Right ventricle myocardium inferior (tissue), 1 donor: ENCODE results near the gene SLAMF7. TPM values are rescaled to one million over a fixed set of nuclear protein-coding genes. Genes with fewer than 3 reads are reported as not detected.
"Not testable (repeated sequence)": the region's sequence is repeated elsewhere in the genome, so short reads cannot be mapped to it uniquely, and the experiment has no call there.

Source experiments
- ATAC-seq: fragments of 200-7000 bp; cut with Tn5 transposase; one replicate; pipeline ENCODE4 v1.9.1; 2020; ENCODE audit warnings: mild to moderate bottlenecking, moderate library complexity
- DNase-seq: peaks from one replicate; pipeline ENCODE4 v3.0.0; 2021; ENCODE audit errors: missing footprints
- intact Hi-C: fragments of 100-400 bp; cut with DNase I; formaldehyde crosslinking; loops from one replicate; pipeline ENCODE4 v1.11.0; 2022
- total RNA-seq: library from RNA; stranded (reverse); fragmentation: NEBNext Ultra II Directional; extraction: Animal tissue kit (Norgen Biotek cat#: 25700); gene quantifications from one replicate; pipeline ENCODE4 v1.2.1, GENCODE V29; 2021
- donor health status: DM: no; HTN: yes; CAD: no; lungs with severe emphysema.

The SLAMF7 gene
- total RNA-seq, 1 donor from 2014 or later, result 0.46 TPM

DNA sequence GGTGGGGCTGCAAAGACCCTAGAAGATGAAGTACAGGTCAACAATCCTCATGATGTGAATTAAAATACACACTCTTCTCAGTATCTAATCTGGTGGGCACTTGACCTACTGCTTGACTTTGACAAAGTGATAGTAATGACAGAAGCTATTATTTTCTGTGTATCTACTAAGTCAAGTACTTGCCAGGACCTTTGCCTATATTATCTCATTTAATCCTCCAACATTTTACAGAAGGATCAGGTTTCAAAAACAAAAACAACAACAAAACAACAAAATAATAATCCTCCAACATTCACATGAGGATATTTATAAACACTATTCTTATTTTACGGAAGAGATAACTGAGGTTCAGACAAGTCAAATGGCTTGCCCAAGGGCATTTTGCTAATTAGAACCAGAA lies 23.0 kb upstream of the SLAMF7 start:
- intact Hi-C loops, result no loop called here
- no peak for DNase-seq
- no peak for ATAC-seq

DNA sequence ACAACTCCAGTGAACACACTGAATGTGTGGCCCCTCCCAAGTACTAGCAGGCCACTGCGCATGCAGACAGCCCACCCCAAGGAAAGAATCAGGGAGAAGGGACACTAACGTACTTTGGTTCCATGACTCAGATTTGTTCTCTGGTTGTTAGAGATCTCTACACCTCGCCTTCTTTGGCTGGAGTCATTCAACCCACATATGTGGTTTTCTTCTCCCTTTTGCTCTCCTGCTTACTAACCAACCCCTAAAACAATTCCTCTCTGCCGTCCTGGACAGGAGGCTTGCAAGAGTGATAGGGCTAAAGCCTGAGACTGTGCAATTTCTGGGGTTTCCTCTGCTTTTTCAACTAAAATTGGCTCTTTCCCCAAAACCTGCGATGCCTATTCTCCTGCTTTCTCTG lies 21.7 kb upstream of the SLAMF7 start:
- ATAC-seq, result no peak

DNA sequence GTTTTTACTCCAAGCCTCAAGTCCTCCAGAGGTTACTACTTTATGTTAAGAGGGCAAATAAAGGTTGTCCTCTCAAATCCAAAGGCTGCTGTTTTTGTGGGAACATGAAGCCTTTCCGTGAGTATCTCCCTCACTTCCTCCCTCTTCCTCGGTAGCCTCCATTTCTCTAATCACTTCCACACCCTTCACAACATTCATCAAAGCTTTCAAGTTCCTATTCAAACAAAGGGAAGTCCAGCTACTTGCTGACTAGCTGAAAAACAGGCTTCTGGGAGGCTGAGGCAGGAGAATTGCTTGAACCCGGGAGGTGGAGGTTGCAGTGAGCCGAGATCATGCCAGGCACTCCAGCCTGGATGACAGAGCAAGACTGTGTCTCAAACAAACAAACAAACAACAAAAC lies 20.8 kb upstream of the SLAMF7 start:
- DNase-seq, result no peak
- intact Hi-C loops, result no loop called here
- ATAC-seq, result no peak

More for the DNA sequence above, 21.7 kb upstream of the SLAMF7 start:
- no peak for DNase-seq
- intact Hi-C loops, result no loop called here

DNA sequence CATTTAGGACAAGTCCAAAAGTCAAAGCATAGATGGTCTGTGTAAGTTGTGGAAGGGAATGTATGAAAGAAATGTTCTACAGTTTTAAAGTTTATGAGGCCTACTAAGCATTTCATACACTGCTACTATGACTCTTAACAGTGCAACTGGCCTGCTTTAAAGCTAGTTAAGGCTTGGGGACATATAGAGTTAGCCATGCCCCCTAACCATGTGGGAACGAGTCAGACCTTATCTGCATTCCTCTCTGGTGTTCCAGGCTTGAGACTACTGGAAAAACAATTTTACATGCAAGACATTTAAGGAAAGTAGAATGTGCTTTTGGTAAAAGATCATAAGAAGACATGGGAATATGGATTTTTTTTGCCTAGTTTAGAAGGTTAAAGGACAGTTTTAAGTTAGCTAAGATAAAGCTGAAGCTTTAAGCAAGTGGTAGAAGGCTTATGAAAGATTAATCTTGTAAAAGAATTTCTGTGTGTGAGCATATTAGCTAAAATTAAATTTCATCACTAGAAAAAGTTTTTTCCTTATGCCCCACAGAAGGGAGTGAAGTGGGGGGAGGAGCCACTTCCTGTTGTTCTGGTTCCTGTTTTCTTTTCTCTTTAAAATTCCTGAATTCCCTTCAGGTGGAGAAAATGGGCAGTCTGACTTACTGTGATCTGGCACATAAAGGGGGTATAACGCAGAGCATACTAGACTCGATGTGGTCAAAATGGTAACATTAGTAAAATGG lies 18.5 kb upstream of the SLAMF7 start:
- DNase-seq (no peak), ATAC-seq (no peak)
- intact Hi-C loops, result loop anchor here (10.0 kb wide), 1 partner anchor 274 kb away; no protein-coding TSS in a partner anchor

DNA sequence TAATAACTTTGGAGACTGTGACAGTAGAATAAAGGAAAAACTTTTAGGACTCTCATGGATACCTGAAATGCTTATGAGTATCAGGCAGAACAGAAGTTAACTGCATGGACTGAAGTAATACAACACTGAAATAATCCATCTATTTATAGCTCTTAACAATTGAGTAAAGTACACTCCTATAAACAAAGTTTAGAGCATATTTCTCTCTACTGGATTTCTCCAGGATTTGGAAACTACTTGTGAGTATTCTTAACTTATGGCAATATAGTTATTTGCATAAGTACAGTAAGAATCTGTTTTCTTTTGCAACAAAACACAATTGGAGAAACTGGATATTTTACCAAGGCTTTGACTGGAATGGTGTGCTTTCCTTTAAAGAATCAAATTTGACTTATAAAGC lies 17.6 kb upstream of the SLAMF7 start:
- DNase-seq, result no peak
- intact Hi-C loops, result loop anchor here (10.0 kb wide), 1 partner anchor 273 kb away; no protein-coding TSS in a partner anchor
- ATAC-seq, result no peak

DNA sequence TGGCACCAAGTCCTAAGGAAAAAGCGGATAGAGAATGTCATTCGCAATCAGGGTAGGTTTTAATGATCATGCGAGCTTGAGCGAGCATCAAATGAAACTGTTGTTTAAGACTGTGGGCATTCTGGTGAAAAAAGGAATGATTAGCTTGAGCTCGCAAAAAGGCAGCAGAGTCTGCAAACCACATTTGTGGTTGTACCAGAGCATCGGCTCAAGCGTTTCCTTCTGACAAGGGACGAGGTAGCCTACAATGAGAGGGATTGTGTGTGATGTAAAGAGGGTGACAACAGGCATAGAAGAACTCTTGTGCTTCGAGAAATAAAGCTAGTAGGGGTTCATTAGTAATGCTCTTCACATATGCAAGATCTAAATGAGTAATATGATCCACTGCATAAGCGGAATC lies 16.3 kb upstream of the SLAMF7 start:
- intact Hi-C loops, result loop anchor here (10.0 kb wide), 1 partner anchor 272 kb away; no protein-coding TSS in a partner anchor
- ATAC-seq, result no peak
- no peak for DNase-seq

DNA sequence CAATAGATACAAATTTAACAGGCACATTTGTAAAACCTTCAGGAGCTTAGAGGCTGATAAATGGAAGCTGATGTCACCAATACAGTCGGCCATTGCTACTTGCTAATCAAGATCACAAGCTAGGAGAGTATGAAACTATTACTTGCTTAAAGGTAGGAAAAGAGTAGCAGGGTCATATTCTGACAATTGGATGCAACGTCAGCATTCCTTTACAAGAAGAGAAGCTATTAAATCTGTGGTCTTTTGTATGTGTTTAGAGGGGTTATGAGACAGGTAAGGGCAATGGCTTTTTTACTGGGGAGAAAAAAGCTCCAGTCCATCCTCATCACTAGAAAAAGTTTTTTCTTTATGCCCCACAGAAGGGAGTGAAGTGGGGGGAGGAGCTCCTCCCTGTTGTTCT lies 15.7 kb upstream of the SLAMF7 start:
- DNase-seq (no peak), ATAC-seq (no peak)
- intact Hi-C loops, result loop anchor here (10.0 kb wide), 1 partner anchor 271 kb away; no protein-coding TSS in a partner anchor

DNA sequence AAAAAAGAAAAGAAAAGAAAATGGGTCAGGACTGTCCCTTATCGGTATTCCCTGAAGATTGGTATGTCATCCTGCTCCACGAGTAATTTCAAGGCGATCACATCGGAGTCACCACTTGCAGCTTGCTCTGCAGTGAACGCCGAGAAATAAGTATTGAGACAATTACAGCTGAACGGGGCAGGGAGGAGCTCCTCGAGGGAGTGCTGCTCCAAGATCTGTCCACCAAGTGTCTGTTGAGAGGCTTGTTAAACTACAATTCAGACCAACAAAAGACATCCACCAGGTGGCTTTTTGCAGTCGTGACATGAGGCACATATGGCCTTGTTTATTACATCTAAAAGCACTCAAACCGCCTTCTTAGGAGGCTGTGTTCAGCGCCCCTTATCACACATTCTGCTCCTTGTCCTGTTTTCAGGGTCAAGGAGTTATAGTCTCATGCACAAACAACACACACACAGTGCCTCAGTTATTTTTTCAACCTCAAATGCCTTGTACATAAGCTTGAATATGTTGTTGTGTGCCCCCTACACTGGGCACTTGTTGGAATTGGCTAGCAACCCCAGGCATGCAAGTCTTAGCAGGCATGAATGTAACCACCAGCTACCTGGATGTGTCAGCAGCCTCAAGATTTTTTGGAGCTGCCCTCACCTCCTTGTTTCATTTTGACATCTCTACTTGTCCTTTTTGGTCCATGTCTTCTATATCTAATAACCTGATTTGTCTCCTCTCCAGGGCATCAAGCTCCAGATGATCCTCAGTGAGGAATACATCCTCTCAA lies 14.4 kb upstream of the SLAMF7 start:
- DNase-seq, result no peak

DNA sequence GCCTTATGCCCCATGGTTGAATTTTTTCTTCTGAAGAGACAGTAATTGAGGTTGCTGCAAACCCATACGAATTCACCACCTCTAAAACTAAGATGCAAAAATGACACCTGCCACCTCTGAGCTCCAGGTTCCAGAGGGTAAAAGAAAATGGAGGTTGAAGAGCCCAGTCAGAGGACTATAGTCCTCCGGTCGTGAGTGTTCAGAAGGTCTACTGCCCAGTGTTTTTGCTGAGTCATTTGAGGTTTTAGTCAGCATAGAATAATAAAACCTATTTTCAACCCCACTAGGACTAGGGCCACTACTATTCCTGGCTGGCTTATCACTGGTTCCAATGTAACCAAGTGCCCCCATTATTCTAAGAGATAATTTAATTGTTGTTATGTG lies 12.9 kb upstream of the SLAMF7 start:
- intact Hi-C loops, result loop anchor here (5.0 to 10.0 kb wide), 4 partner anchors 106 to 371 kb away; partner anchors contain the start of genes ITLN2 and KLHDC9
- DNase-seq (no peak), ATAC-seq (no peak)

More for the DNA sequence above, 14.4 kb upstream of the SLAMF7 start:
- intact Hi-C loops, result loop anchor here (5.0 to 10.0 kb wide), 4 partner anchors 108 to 373 kb away; partner anchors contain the start of genes ITLN2 and KLHDC9
- no peak for ATAC-seq

DNA sequence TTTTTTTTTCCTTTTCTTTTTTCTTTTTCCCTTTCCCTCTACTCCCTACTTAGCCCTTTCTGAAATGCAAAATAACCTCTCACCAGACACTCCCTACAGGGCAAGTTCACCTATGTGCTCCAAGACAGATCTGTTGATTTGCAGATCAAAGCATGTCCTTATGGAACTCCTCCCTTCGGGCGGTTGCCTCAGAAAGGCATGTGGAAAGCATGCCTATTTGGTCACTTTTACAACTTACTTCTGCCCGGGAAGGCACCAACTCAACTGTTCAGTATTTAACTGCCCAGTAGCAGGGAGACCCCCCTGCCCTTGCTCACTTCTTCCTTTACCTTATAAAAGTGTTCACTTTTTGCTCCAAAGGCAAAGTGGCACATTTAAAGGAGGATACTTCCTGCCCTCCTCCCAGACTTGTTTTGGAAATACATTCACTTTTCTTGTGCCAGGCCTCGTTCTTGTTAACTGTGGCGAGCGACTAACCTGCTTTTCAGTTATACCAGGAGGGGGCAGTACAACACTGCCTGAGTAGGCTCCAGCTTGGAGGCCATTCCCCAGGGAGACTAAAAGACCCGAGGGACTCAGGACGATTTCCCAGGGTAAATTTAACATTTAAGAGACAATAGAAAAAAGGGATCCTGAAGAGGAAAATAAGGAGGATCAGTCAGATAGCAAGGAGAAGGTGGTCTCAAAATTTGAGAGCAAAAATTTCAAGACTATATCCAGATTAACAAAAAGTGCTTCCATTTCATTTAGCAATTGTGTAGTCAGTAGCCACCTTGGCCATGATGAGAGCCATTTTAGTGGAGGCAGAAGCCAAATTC lies 12.3 kb upstream of the SLAMF7 start:
- intact Hi-C loops, result loop anchor here (5.0 to 10.0 kb wide), 4 partner anchors 106 to 371 kb away; partner anchors contain the start of genes ITLN2 and KLHDC9
- ATAC-seq (peak; percentile 65), DNase-seq (no peak)

DNA sequence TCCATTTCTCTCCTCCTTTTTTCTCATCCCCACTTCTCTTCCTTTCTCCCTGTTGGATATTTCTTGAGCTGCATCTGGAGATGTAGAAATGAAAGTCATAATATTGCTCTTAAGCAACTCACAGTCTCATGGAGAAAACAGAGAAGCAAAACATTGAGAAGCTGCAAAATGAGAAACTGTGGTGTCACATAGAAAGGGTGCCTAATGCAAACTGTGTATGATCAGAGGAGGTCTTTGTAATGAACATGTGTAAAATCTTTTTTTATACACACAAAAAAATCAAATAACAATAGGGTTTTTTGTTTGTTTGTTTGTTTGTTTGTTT lies 11.8 kb upstream of the SLAMF7 start:
- ATAC-seq (no peak), DNase-seq (no peak)
- intact Hi-C loops, result loop anchor here (5.0 to 10.0 kb wide), 4 partner anchors 105 to 370 kb away; partner anchors contain the start of genes ITLN2 and KLHDC9

DNA sequence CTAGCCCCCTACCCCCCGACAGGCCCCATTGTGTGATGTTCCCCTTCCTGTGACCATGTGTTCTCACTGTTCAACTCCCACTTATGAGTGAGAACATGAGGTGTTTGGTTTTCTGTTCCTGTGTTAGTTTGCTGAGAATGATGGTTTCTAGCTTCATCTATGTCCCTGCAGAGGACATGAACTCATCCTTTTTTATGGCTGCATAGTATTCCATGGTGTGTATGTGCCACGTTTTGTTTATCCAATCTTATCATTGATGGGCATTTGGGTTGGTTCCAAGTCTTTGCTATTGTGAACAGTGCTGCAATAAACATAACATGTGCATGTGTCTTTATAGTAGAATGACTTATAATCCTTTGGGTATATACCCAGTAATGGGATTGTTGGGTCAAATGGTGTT lies 7.5 kb upstream of the SLAMF7 start:
- intact Hi-C loops, ATAC-seq, DNase-seq: not testable (repeated sequence)

DNA sequence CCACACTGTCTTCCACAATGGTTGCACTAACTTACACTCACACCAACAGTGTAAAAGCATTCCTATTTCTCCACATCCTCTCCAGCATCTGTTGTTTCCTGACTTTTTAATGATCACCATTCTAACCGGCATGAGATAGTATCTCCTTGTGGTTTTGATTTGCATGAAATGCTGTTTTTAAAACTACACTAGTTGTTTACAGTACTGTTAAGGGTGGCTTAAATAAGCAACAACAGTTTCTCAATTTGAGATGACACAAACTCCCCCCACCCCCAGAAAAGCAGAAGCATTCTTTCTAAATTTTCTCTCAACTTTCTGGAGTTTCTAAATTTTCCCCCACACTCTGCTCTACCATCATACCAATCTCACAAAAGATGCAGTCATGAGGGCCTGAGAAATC lies 7.1 kb upstream of the SLAMF7 start:
- ATAC-seq (no peak), DNase-seq (no peak)
- intact Hi-C loops, result no loop called here

DNA sequence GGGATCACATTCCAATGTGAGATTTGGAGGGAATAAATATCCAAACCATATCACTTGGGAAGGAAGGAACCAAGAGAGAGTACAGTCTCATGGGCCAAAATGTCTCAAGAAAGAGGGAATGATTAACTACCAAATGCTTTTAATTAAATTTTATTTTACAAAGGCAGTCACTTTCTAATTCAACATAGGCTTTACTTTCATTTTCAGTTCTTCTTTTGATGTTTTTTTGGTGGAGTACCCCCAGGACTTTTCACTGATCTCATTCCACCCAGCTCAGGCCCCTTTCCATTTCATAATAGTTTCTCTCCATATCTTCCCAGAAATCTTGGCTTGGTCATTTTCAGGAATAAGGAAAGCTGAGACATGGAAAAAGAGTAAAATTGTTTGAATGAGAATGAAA lies 5.1 kb upstream of the SLAMF7 start:
- DNase-seq (no peak), ATAC-seq (no peak)
- intact Hi-C loops, result no loop called here

DNA sequence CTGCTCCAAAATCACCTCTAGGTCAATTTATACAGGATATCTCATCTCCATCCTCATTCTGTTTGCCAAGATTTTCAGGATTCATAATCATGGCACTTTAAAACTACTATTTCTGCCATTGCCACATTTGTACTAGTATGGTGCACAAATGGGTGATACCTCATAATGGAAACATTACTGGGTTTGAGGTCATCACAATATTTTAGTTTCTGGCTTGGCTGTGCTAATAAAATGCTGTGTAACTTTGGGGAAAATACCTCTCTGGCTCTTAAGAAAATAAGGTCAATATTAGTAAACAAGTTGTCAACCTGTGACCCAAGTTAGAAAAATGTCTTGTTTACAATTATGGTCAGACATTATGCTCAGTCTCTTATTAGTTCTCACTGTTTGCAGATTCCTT lies 4.7 kb upstream of the SLAMF7 start:
- ATAC-seq (no peak), DNase-seq (no peak)
- intact Hi-C loops, result no loop called here

DNA sequence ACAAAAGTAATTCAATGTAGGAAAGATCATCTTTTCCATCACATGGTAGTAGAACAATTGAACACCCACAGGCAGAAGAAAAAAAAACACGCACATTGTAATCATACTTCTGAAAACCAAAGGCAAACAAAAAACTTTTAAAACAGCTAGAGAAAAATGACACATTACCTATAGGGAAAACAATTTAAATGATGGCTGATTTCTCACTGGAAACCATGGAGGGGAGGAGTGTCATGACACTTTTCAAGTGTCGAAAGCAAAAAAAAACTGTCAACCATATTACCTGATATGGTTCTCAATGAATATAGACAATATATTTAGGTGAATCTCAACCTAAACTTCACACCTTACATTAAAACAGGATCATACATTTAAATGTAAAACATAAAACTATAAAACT lies 776 bp upstream of the SLAMF7 start:
- DNase-seq, result no peak
- intact Hi-C loops, result no loop called here
- no peak for ATAC-seq

DNA sequence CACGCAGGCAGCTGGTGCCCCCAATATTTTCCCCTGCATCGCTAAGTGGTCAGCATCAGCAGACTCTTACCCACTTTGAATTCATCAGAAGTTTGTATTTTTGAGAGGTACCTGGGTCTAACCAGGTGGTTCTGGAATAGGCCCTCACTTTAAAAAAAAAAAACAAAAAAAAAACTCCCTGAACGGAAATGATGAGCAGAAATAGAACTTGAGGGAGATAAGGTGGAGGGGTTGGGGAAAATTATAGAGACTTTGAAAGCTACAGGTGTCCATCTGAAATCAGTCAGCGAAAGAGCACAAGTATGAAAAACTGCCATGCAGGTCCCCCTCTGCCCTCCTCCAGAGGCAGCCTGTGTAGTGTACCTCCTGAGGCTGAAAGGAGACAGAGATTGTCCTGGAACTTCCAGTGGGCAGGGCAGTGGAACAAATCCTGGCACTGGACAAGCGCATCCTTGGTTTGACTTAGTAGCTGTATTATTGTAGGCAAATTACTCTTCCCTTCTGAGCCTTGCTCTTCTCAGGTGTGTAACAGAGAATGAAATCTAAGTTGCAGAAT lies 1.2 kb downstream of the SLAMF7 start:
- ATAC-seq (no peak), DNase-seq (no peak)
- intact Hi-C loops, result no loop called here

DNA sequence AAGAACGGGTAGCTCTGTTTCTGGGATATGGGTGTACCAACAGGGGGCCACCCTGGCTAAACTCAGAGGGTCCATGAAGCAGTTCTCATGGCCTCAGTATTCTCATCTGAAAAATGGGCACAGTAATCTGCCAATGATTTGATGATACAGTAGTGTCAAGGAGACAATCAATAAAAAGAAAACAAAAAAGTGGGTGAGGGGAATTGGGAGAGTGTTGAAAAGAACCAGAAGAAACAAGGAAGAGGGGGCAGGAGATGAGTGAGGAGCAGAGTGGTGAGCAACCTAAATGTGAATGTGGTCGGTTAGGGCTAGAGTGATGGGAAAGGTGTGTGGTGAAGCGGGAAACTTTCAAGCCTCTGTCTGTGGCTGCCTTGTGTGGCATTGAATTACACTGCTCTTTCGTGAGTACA lies 2.0 kb downstream of the SLAMF7 start:
- intact Hi-C loops, result no loop called here
- ATAC-seq (no peak), DNase-seq (no peak)
